Activated CD4-positive, alpha-beta memory T cell treated with anti-CD3 and anti-CD28 coated beads for 36 hours (primary cell): ENCODE data around the gene ITFG1. TPM values are rescaled to one million over a fixed set of nuclear protein-coding genes. Genes with fewer than 3 reads are reported as not detected.
"Not testable (repeated sequence)": the region's sequence is repeated elsewhere in the genome, so short reads cannot be mapped to it uniquely, and the experiment has no call there.

Source experiments
- CTCF ChIA-PET: fragments of 350-600 bp; sonication (Branson Sonifier 250); formaldehyde crosslinking; loops from one replicate; lab custom pipeline; 2021; ENCODE audit warnings: antibody characterized with exemption, inconsistent platforms; lab: Charles Lee
- POLR2A ChIA-PET: fragments of 350-600 bp; sonication (Branson Sonifier 250); formaldehyde crosslinking; loops from one replicate; lab custom pipeline; 2021; ENCODE audit warnings: antibody characterized with exemption; lab: Charles Lee
- DNase-seq: peaks from one replicate; pipeline ENCODE4 v3.0.0-alpha.2; 2020
- H3K27ac Mint-ChIP-seq: one replicate; pipeline ENCODE4 v1.8.0; 2021; ENCODE audit warnings: mixed read lengths
- H3K27me3 Mint-ChIP-seq: one replicate; pipeline ENCODE4 v1.8.0; 2021; ENCODE audit warnings: mixed read lengths
- H3K36me3 Mint-ChIP-seq: one replicate; pipeline ENCODE4 v1.8.0; 2021; ENCODE audit warnings: mixed read lengths
- H3K4me1 Mint-ChIP-seq: one replicate; pipeline ENCODE4 v1.8.0; 2021; ENCODE audit warnings: low read depth, mixed read lengths
- H3K4me3 Mint-ChIP-seq: one replicate; pipeline ENCODE4 v1.8.0; 2021; ENCODE audit warnings: mild to moderate bottlenecking, mixed read lengths
- H3K9me3 Mint-ChIP-seq: one replicate; pipeline ENCODE4 v1.8.0; 2021; ENCODE audit warnings: mixed read lengths
- intact Hi-C: fragments of 100-400 bp; cut with micrococcal nuclease; formaldehyde crosslinking; loops from one replicate; pipeline ENCODE4 v1.15.1; 2023
- total RNA-seq, 2 experiments: library from RNA; stranded (reverse); gene quantifications; one replicate each; pipeline ENCODE4 v1.2.3, GENCODE V29; 2021

ITFG1 gene
- total RNA-seq, 2 experiments from 2014 or later: 20.6 to 22.0 TPM

- no peak overlapping the region for H3K27ac Mint-ChIP-seq
- no peak overlapping the region for H3K4me3 Mint-ChIP-seq
- ChIA-PET POLR2A (no interaction called here), CTCF (no interaction called here)
- no peaks in the 10 kb centered on the region for H3K27me3 Mint-ChIP-seq
- peaks cover 14% of the 10 kb centered on the region for H3K4me1 Mint-ChIP-seq
- intact Hi-C loops: loop anchor here (1.0 kb wide), 1 partner anchor 28 kb away; no protein-coding TSS in a partner anchor
- peaks cover 44% of the 10 kb centered on the region for H3K36me3 Mint-ChIP-seq
- H3K9me3 Mint-ChIP-seq: peaks cover 37% of the 10 kb centered on the region
- DNase-seq: no peak
Observed at GRCh38 chr16:47490471-47490870, 29.6 kb upstream of the ITFG1 start.

GRCh38 chr16:47488051-47488450 is 27.2 kb upstream of the ITFG1 start:
- no peak overlapping the region for H3K4me3 Mint-ChIP-seq
- POLR2A ChIA-PET: no interaction called here
- H3K9me3 Mint-ChIP-seq: peaks cover 37% of the 10 kb centered on the region
- CTCF ChIA-PET: no interaction called here
- peaks cover 46% of the 10 kb centered on the region for H3K36me3 Mint-ChIP-seq
- peaks cover 16% of the 10 kb centered on the region for H3K4me1 Mint-ChIP-seq
- no peaks in the 10 kb centered on the region for H3K27me3 Mint-ChIP-seq
- DNase-seq: no peak
- H3K27ac Mint-ChIP-seq: no peak overlapping the region
- intact Hi-C loops: no loop called here

GRCh38 chr16:47486856-47487255 is 26.0 kb upstream of the ITFG1 start:
- Mint-ChIP-seq H3K27me3 (no peaks in the 10 kb centered on the region), H3K4me3 (no peak overlapping the region), H3K4me1 (peaks cover 5% of the 10 kb centered on the region), H3K27ac (no peak overlapping the region), H3K9me3 (peaks cover 37% of the 10 kb centered on the region), H3K36me3 (peaks cover 43% of the 10 kb centered on the region)
- intact Hi-C loops: no loop called here
- DNase-seq: no peak
- POLR2A ChIA-PET: no interaction called here
- CTCF ChIA-PET: no interaction called here

GRCh38 chr16:47483616-47484015 is 22.8 kb upstream of the ITFG1 start:
- ChIA-PET POLR2A (no interaction called here), CTCF (no interaction called here)
- DNase-seq: no peak
- intact Hi-C loops: no loop called here
- no peak overlapping the region for H3K4me3 Mint-ChIP-seq
- peaks cover 13% of the 10 kb centered on the region for H3K9me3 Mint-ChIP-seq
- H3K27ac Mint-ChIP-seq: no peak overlapping the region
- peaks cover 12% of the 10 kb centered on the region for H3K4me1 Mint-ChIP-seq
- H3K27me3 Mint-ChIP-seq: no peaks in the 10 kb centered on the region
- H3K36me3 Mint-ChIP-seq: peaks cover 25% of the 10 kb centered on the region

GRCh38 chr16:47481698-47482374 is 21.0 kb upstream of the ITFG1 start:
- Mint-ChIP-seq H3K27me3 (no peaks in the 10 kb centered on the region), H3K27ac (no peak overlapping the region), H3K9me3 (no peaks in the 10 kb centered on the region), H3K36me3 (peaks cover 13% of the 10 kb centered on the region), H3K4me3 (no peak overlapping the region), H3K4me1 (peaks cover 12% of the 10 kb centered on the region)
- DNase-seq: no peak
- intact Hi-C loops: no loop called here
- POLR2A ChIA-PET: no interaction called here
- CTCF ChIA-PET: interaction anchor here (0.6 to 0.9 kb wide), 2 partner anchors 176 to 683 kb away, joined by 3 read pairs; no protein-coding TSS in a partner anchor

GRCh38 chr16:47480410-47480809 is 19.5 kb upstream of the ITFG1 start:
- ChIA-PET POLR2A (no interaction called here), CTCF (no interaction called here)
- peaks cover 6% of the 10 kb centered on the region for H3K36me3 Mint-ChIP-seq
- H3K27ac Mint-ChIP-seq: no peak overlapping the region
- no peaks in the 10 kb centered on the region for H3K27me3 Mint-ChIP-seq
- no peak for DNase-seq
- no peak overlapping the region for H3K4me3 Mint-ChIP-seq
- no peaks in the 10 kb centered on the region for H3K9me3 Mint-ChIP-seq
- intact Hi-C loops: no loop called here
- peaks cover 12% of the 10 kb centered on the region for H3K4me1 Mint-ChIP-seq

- Mint-ChIP-seq H3K27ac (no peak overlapping the region), H3K36me3 (peaks cover 4% of the 10 kb centered on the region), H3K4me3 (no peak overlapping the region), H3K27me3 (no peaks in the 10 kb centered on the region), H3K4me1 (peaks cover 7% of the 10 kb centered on the region), H3K9me3 (no peaks in the 10 kb centered on the region)
- intact Hi-C loops: no loop called here
- no peak for DNase-seq
- POLR2A ChIA-PET: interaction anchor here (0.7 kb wide), 1 partner anchor 686 kb away, joined by 3 read pairs; no protein-coding TSS in a partner anchor
- CTCF ChIA-PET: no interaction called here
Observed at GRCh38 chr16:47477679-47478078, 16.8 kb upstream of the ITFG1 start.

GRCh38 chr16:47476654-47477345 is 15.9 kb upstream of the ITFG1 start:
- POLR2A ChIA-PET: no interaction called here
- CTCF ChIA-PET: no interaction called here
- Mint-ChIP-seq H3K4me3 (no peak overlapping the region), H3K27me3 (no peaks in the 10 kb centered on the region), H3K36me3 (peaks cover 4% of the 10 kb centered on the region), H3K27ac (no peak overlapping the region), H3K9me3 (no peaks in the 10 kb centered on the region), H3K4me1 (peaks cover 7% of the 10 kb centered on the region)
- intact Hi-C loops: no loop called here
- no peak for DNase-seq

GRCh38 chr16:47475786-47476185 is 14.9 kb upstream of the ITFG1 start:
- peaks cover 3% of the 10 kb centered on the region for H3K4me1 Mint-ChIP-seq
- intact Hi-C loops: no loop called here
- peaks cover 2% of the 10 kb centered on the region for H3K36me3 Mint-ChIP-seq
- ChIA-PET POLR2A (no interaction called here), CTCF (no interaction called here)
- no peaks in the 10 kb centered on the region for H3K9me3 Mint-ChIP-seq
- no peaks in the 10 kb centered on the region for H3K27me3 Mint-ChIP-seq
- no peak overlapping the region for H3K4me3 Mint-ChIP-seq
- no peak overlapping the region for H3K27ac Mint-ChIP-seq
- no peak for DNase-seq

- Mint-ChIP-seq H3K27me3 (no peaks in the 10 kb centered on the region), H3K27ac (no peak overlapping the region), H3K4me1 (no peaks in the 10 kb centered on the region), H3K36me3 (no peaks in the 10 kb centered on the region), H3K9me3 (no peaks in the 10 kb centered on the region), H3K4me3 (no peak overlapping the region)
- no peak for DNase-seq
- ChIA-PET POLR2A (no interaction called here), CTCF (no interaction called here)
- intact Hi-C loops: no loop called here
Observed at GRCh38 chr16:47473792-47474191, 12.9 kb upstream of the ITFG1 start.

- CTCF ChIA-PET, H3K9me3 Mint-ChIP-seq, H3K27ac Mint-ChIP-seq, POLR2A ChIA-PET, H3K4me3 Mint-ChIP-seq, intact Hi-C loops, H3K36me3 Mint-ChIP-seq, H3K27me3 Mint-ChIP-seq, H3K4me1 Mint-ChIP-seq, DNase-seq: not testable (repeated sequence)
Observed at GRCh38 chr16:47473004-47473403, 12.1 kb upstream of the ITFG1 start.

- peaks cover 2% of the 10 kb centered on the region for H3K4me1 Mint-ChIP-seq
- H3K4me3 Mint-ChIP-seq: no peak overlapping the region
- intact Hi-C loops: no loop called here
- no peak for DNase-seq
- peaks cover 1% of the 10 kb centered on the region for H3K36me3 Mint-ChIP-seq
- H3K27me3 Mint-ChIP-seq: no peaks in the 10 kb centered on the region
- no peaks in the 10 kb centered on the region for H3K9me3 Mint-ChIP-seq
- no peak overlapping the region for H3K27ac Mint-ChIP-seq
- ChIA-PET CTCF (no interaction called here), POLR2A (interaction anchor here (0.6 kb wide), 1 partner anchor 14 kb away, joined by 3 read pairs; no protein-coding TSS in a partner anchor)
Observed at GRCh38 chr16:47470810-47471209, 9.9 kb upstream of the ITFG1 start.
